Vagina (tissue), 2 donors: ENCODE data around the gene COX17.

ENCODE experiments used
- POLR2AphosphoS5 ChIP-seq, 2 donors: sonication (generic); formaldehyde crosslinking; IDR thresholded peaks; one replicate each; pipeline ENCODE4 v1.9.0; 2017; ENCODE audit warnings: antibody characterized with exemption in 2 of 2, mild to moderate bottlenecking in 2 of 2, low read depth in 1 of 2; ENCODE audit not compliant: insufficient read depth in 1 of 2
- TF ChIP-seq, protein P1 (sequence below), 3 experiments: fragments of 450-650 bp in 2 of 3; fragments of 200-600 bp in 1 of 3; sonication (generic) in 1 of 3; IDR thresholded peaks; one replicate each; pipeline ENCODE4 v1.5.1; 2017 to 2019; ENCODE audit warnings: antibody characterized with exemption in 3 of 3, mild to moderate bottlenecking in 2 of 3, moderate library complexity in 2 of 3

DNA sequence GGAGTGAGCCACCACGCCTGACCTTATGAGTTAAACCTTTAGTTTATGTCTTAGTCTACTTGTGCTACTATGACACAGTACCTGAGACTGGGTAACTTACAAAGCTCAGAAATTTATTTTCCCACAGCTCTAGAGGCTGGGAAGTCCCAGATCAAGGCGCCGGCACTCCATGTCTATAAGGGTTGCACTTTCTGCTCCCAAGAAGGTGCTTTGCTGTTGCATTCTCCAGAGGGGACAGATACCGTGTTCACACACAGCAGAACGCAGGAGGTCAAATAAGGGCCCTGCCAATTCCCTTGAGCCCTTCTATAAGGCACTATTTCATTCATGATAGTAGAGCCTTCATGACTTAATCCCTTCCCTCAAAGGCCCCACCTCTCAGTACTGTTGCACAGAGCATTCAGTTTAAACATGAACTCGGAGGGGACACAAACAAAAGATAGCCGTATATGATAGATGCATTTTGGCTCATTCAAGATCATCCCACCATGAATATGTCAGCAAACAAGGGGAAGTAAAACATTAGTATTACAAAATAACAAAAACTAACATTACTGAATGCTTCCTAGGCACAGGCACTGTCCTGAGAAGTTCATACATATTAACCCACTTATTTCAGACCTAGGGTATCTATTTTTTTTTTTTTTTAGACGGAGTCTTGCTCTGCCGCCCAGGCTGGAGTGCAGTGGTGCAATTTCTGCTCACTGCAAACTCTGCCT, 53.0 kb downstream of the COX17 start:
- no peak for TF ChIP-seq POLR2AphosphoS5 (IDR thresholded peaks at IDR 0.05; ENCODE audit: insufficient read depth in 1 of 2, low read depth in 1 of 2)
- TF ChIP-seq, protein P1, sequence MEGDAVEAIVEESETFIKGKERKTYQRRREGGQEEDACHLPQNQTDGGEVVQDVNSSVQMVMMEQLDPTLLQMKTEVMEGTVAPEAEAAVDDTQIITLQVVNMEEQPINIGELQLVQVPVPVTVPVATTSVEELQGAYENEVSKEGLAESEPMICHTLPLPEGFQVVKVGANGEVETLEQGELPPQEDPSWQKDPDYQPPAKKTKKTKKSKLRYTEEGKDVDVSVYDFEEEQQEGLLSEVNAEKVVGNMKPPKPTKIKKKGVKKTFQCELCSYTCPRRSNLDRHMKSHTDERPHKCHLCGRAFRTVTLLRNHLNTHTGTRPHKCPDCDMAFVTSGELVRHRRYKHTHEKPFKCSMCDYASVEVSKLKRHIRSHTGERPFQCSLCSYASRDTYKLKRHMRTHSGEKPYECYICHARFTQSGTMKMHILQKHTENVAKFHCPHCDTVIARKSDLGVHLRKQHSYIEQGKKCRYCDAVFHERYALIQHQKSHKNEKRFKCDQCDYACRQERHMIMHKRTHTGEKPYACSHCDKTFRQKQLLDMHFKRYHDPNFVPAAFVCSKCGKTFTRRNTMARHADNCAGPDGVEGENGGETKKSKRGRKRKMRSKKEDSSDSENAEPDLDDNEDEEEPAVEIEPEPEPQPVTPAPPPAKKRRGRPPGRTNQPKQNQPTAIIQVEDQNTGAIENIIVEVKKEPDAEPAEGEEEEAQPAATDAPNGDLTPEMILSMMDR (IDR thresholded peaks at IDR 0.05) = no peak
